Naive thymus-derived CD4-positive, alpha-beta T cell (primary cell): Measurements from ENCODE around the gene RFTN2. TPM values are rescaled to one million over a fixed set of nuclear protein-coding genes. Genes with fewer than 3 reads are reported as not detected.
A peak's percentile ranks its signal among the peaks of the same experiment; 100 is the strongest.

ENCODE experiments used
- ATAC-seq: fragments of 150-1000 bp; cut with Tn5 transposase; 2 replicates; pipeline ENCODE4 v1.10.0; 2021; ENCODE audit warnings: mild to moderate bottlenecking, moderate library complexity
- CTCF ChIA-PET: fragments of 350-600 bp; sonication (Branson Sonifier 250); formaldehyde crosslinking; loops from one replicate; lab custom pipeline; 2021; ENCODE audit warnings: antibody characterized with exemption; lab: Charles Lee
- POLR2A ChIA-PET: fragments of 350-600 bp; sonication (Branson Sonifier 250); formaldehyde crosslinking; loops from one replicate; lab custom pipeline; 2021; ENCODE audit warnings: antibody characterized with exemption, inconsistent platforms; lab: Charles Lee
- DNase-seq, 9 donors: peaks; one replicate each; pipeline versions ENCODE4 v3.0.0 to v3.0.0-alpha.2; 2020 to 2022; ENCODE audit warnings: mixed read lengths in 1 of 9
- H3K27ac ChIP-seq: one replicate; pipeline ENCODE4 v1.7.0; 2013; ENCODE audit warnings: mild to moderate bottlenecking, low read depth, low read length, moderate library complexity
- H3K27me3 ChIP-seq, 2 donors: one replicate each; pipeline ENCODE4 v1.7.0; 2013; ENCODE audit warnings: low read length in 2 of 2, mild to moderate bottlenecking in 2 of 2, moderate library complexity in 2 of 2; ENCODE audit not compliant: control insufficient read depth in 2 of 2, insufficient read depth in 2 of 2
- H3K36me3 ChIP-seq, 3 experiments: 1 replicate in 2 of 3; 2 replicates in 1 of 3; pipeline ENCODE4 v1.7.0; 2013; ENCODE audit warnings: low read length in 3 of 3, mild to moderate bottlenecking in 3 of 3, moderate library complexity in 1 of 3; ENCODE audit not compliant: insufficient read depth in 3 of 3, control insufficient read depth in 2 of 3
- H3K4me1 ChIP-seq, 2 donors: one replicate each; pipeline ENCODE4 v1.7.0; 2013; ENCODE audit warnings: low read length in 2 of 2, mild to moderate bottlenecking in 2 of 2, moderate library complexity in 1 of 2; ENCODE audit not compliant: control insufficient read depth in 2 of 2, insufficient read depth in 2 of 2
- H3K4me3 ChIP-seq: 2 replicates; pipeline ENCODE4 v1.7.0; 2013; ENCODE audit warnings: mild to moderate bottlenecking, low read length
- H3K9me3 ChIP-seq, 3 experiments: 1 replicate in 2 of 3; 2 replicates in 1 of 3; pipeline ENCODE4 v1.7.0; 2013; ENCODE audit warnings: low read length in 3 of 3; ENCODE audit not compliant: control insufficient read depth in 2 of 3
- H3K27ac Mint-ChIP-seq, 9 donors: one replicate each; pipeline ENCODE4 v1.8.0; 2020 to 2022; ENCODE audit warnings: mixed read lengths in 9 of 9, mild to moderate bottlenecking in 8 of 9, moderate library complexity in 5 of 9, inconsistent platforms in 2 of 9
- H3K27me3 Mint-ChIP-seq, 5 donors: one replicate each; pipeline ENCODE4 v1.8.0; 2021 to 2022; ENCODE audit warnings: mixed read lengths in 5 of 5, mild to moderate bottlenecking in 1 of 5
- H3K36me3 Mint-ChIP-seq, 5 donors: one replicate each; pipeline ENCODE4 v1.8.0; 2020 to 2022; ENCODE audit warnings: mixed read lengths in 5 of 5, mild to moderate bottlenecking in 3 of 5, inconsistent platforms in 1 of 5
- H3K4me1 Mint-ChIP-seq, 7 donors: one replicate each; pipeline ENCODE4 v1.8.0; 2020 to 2022; ENCODE audit warnings: mixed read lengths in 7 of 7, mild to moderate bottlenecking in 3 of 7, inconsistent platforms in 1 of 7
- H3K4me3 Mint-ChIP-seq, 10 donors: one replicate each; pipeline ENCODE4 v1.8.0; 2020 to 2022; ENCODE audit warnings: mild to moderate bottlenecking in 10 of 10, mixed read lengths in 10 of 10, moderate library complexity in 6 of 10, inconsistent platforms in 2 of 10
- H3K9me3 Mint-ChIP-seq, 11 donors: one replicate each; pipeline ENCODE4 v1.8.0; 2020 to 2022; ENCODE audit warnings: mixed read lengths in 11 of 11, mild to moderate bottlenecking in 4 of 11, inconsistent platforms in 1 of 11, moderate library complexity in 1 of 11
- intact Hi-C, 2 donors: fragments of 100-400 bp; cut with micrococcal nuclease; formaldehyde crosslinking; loops; one replicate each; pipeline ENCODE4 v1.15.1; 2023
- polyA plus RNA-seq, 2 donors: library from polyadenylated mRNA; unstranded; fragments of 300-500 nt; fragmentation: Illumina TruSeq; gene quantifications; one replicate each; pipeline ENCODE4 v1.2.3, GENCODE V29; 2021
- total RNA-seq, 6 experiments: library from RNA in 5 of 6; stranded (reverse) in 5 of 6; gene quantifications; 1 replicate in 5 of 6; 2 replicates in 1 of 6; pipeline ENCODE4 v1.2.3 and lab custom pipeline; 2021 to 2026

Gene RFTN2
- total and polyA plus RNA-seq, 7 experiments from 2014 or later: 0.12 to 0.64 (median 0.21) TPM; not detected in 4

GRCh38 chr2:197708331-197708730, 32.9 kb upstream of the RFTN2 start:
- CTCF ChIA-PET: interaction anchor here (2.4 kb wide), 1 partner anchor 591 kb away, joined by 11 read pairs; no protein-coding TSS in a partner anchor
- ATAC-seq: no peak
- no peak for DNase-seq
- peaks cover 40 to 78% (median 62%) of the 10 kb centered on the region in 7 donors for H3K4me1 Mint-ChIP-seq
- H3K27ac Mint-ChIP-seq: no peak overlapping the region
- H3K4me3 ChIP-seq: peak overlapping the region; percentile 3
- H3K27me3 ChIP-seq: no peaks in the 10 kb centered on the region
- POLR2A ChIA-PET: no interaction called here
- H3K4me3 Mint-ChIP-seq: peak overlapping the region; percentile 14 to 78 (median 49)
- H3K4me1 ChIP-seq: peaks cover 29 to 32% of the 10 kb centered on the region in 2 donors
- no peak overlapping the region for H3K27ac ChIP-seq
- intact Hi-C loops: loop anchor here (5.0 to 10.0 kb wide), 6 partner anchors 156 to 1641 kb away; partner anchors contain the start of gene DNAH7 (in 1 of the 2)
- peaks cover 0 to 22% (median 12%) of the 10 kb centered on the region in 5 donors for H3K36me3 Mint-ChIP-seq
- H3K27me3 Mint-ChIP-seq: no peaks in the 10 kb centered on the region
- peaks cover 0 to 12% (median 4%) of the 10 kb centered on the region in 3 experiments for H3K36me3 ChIP-seq
- H3K9me3 Mint-ChIP-seq: no peaks in the 10 kb centered on the region
- no peaks in the 10 kb centered on the region for H3K9me3 ChIP-seq

GRCh38 chr2:197707316-197708213, 32.2 kb upstream of the RFTN2 start:
- H3K36me3 Mint-ChIP-seq: peaks cover 2 to 22% (median 12%) of the 10 kb centered on the region in 5 donors
- CTCF ChIA-PET: interaction anchor here (1.3 to 2.4 kb wide), 2 partner anchors 8 to 592 kb away, joined by 7 to 11 read pairs; no protein-coding TSS in a partner anchor
- peaks cover 0 to 1% (median 0%) of the 10 kb centered on the region in 11 donors for H3K9me3 Mint-ChIP-seq
- intact Hi-C loops: loop anchor here (1.0 to 10.0 kb wide), 9 partner anchors 70 to 1640 kb away; partner anchors contain the start of gene DNAH7 (in 1 of the 2)
- peak overlapping the region; percentile 93 for H3K4me3 ChIP-seq
- peaks cover 0 to under 1% (median 0%) of the 10 kb centered on the region in 5 donors for H3K27me3 Mint-ChIP-seq
- ATAC-seq (no peak), DNase-seq (peak in 7 of 9 donors; percentile 6 to 32 (median 27))
- H3K36me3 ChIP-seq: peaks cover 0 to 12% (median 4%) of the 10 kb centered on the region in 3 experiments
- H3K4me3 Mint-ChIP-seq: peak overlapping the region; percentile 76 to 96 (median 94)
- H3K4me1 Mint-ChIP-seq: peaks cover 38 to 70% (median 56%) of the 10 kb centered on the region in 7 donors
- no peaks in the 10 kb centered on the region for H3K27me3 ChIP-seq
- peaks cover 29 to 32% of the 10 kb centered on the region in 2 donors for H3K4me1 ChIP-seq
- no peaks in the 10 kb centered on the region for H3K9me3 ChIP-seq
- peak overlapping the region in 6 of 9 donors; percentile 12 to 90 (median 36) for H3K27ac Mint-ChIP-seq
- POLR2A ChIA-PET: no interaction called here
- no peak overlapping the region for H3K27ac ChIP-seq

GRCh38 chr2:197706839-197707207, 31.4 kb upstream of the RFTN2 start:
- no peak for DNase-seq
- H3K36me3 ChIP-seq: peaks cover 0 to 12% (median 4%) of the 10 kb centered on the region in 3 experiments
- no peaks in the 10 kb centered on the region for H3K9me3 ChIP-seq
- POLR2A ChIA-PET: no interaction called here
- no peaks in the 10 kb centered on the region for H3K27me3 ChIP-seq
- peaks cover 29 to 32% of the 10 kb centered on the region in 2 donors for H3K4me1 ChIP-seq
- Mint-ChIP-seq H3K4me1 (peaks cover 38 to 64% (median 54%) of the 10 kb centered on the region in 7 donors), H3K9me3 (peaks cover 0 to 2% (median 0%) of the 10 kb centered on the region in 11 donors), H3K4me3 (peak overlapping the region; percentile 78 to 96 (median 94)), H3K27ac (peak overlapping the region in 3 of 9 donors; percentile 12 to 97 (median 14)), H3K27me3 (peaks cover 0 to 7% (median 0%) of the 10 kb centered on the region in 5 donors), H3K36me3 (peaks cover 4 to 18% (median 12%) of the 10 kb centered on the region in 5 donors)
- ATAC-seq: no peak
- peak overlapping the region; percentile 93 for H3K4me3 ChIP-seq
- peak overlapping the region; percentile 81 for H3K27ac ChIP-seq
- CTCF ChIA-PET: interaction anchor here (0.9 to 2.4 kb wide), 3 partner anchors 9 to 593 kb away, joined by 3 to 11 read pairs (median 7); no protein-coding TSS in a partner anchor
- intact Hi-C loops: loop anchor here (1.0 to 10.0 kb wide), 9 partner anchors 70 to 1640 kb away; partner anchors contain the start of gene DNAH7 (in 1 of the 2)

- H3K4me1 Mint-ChIP-seq: peaks cover 36 to 60% (median 51%) of the 10 kb centered on the region in 7 donors
Observed at GRCh38 chr2:197705912-197706838, 30.8 kb upstream of the RFTN2 start.

GRCh38 chr2:197705121-197705911, 29.9 kb upstream of the RFTN2 start, which contains the start of gene MARS2:
MARS2 (plus strand) TSS chr2:197705369; CDS start chr2:197705406, 37 bp downstream.
- POLR2A ChIA-PET: interaction anchor here (0.8 to 2.8 kb wide), 9 partner anchors 9 to 906 kb away, joined by 3 to 12 read pairs (median 5); partner anchors contain the start of genes COQ10B, HSPD1, HSPE1 and MOB4
- Mint-ChIP-seq H3K4me3 (peak within 1 kb of the TSS; percentile 78 to 96 (median 94)), H3K4me1 (peaks cover 33 to 56% (median 48%) of the 10 kb centered on the region in 7 donors), H3K9me3 (peaks cover 0 to 5% (median 0%) of the 10 kb centered on the region in 11 donors), H3K27ac (peak within 1 kb of the TSS; percentile 88 to 99 (median 97)), H3K36me3 (peaks cover 0 to 18% (median 10%) of the 10 kb centered on the region in 5 donors), H3K27me3 (peaks cover 0 to 13% (median 7%) of the 10 kb centered on the region in 5 donors)
- DNase-seq (peak; percentile 89 to 95 (median 93)), ATAC-seq (peak; percentile 92)
- peak within 1 kb of the TSS; percentile 87 for H3K27ac ChIP-seq
- H3K9me3 ChIP-seq: no peaks in the 10 kb centered on the region
- no peaks in the 10 kb centered on the region for H3K27me3 ChIP-seq
- CTCF ChIA-PET: interaction anchor here (0.8 to 0.9 kb wide), 2 partner anchors 210 to 592 kb away, joined by 3 to 5 read pairs; no protein-coding TSS in a partner anchor
- H3K4me1 ChIP-seq: peaks cover 29 to 32% of the 10 kb centered on the region in 2 donors
- H3K4me3 ChIP-seq: peak within 1 kb of the TSS; percentile 93
- intact Hi-C loops: loop anchor here (1.0 to 10.0 kb wide), 17 partner anchors 99 to 1755 kb away; partner anchors contain the start of genes CCDC150 (in 2 of the 2), COQ10B (in 2 of the 2), HSPE1 (in 2 of the 2) and MOB4 (in 2 of the 2)
- peaks cover 0 to 12% (median 3%) of the 10 kb centered on the region in 3 experiments for H3K36me3 ChIP-seq

More at GRCh38 chr2:197705912-197706838, 30.8 kb upstream of the RFTN2 start:
- intact Hi-C loops: loop anchor here (1.0 to 10.0 kb wide), 17 partner anchors 98 to 1754 kb away; partner anchors contain the start of genes CCDC150 (in 2 of the 2), COQ10B (in 2 of the 2), HSPE1 (in 2 of the 2) and MOB4 (in 2 of the 2)
- peak in 4 of 9 donors; percentile 2 to 25 (median 5) for DNase-seq
- peaks cover 29 to 32% of the 10 kb centered on the region in 2 donors for H3K4me1 ChIP-seq
- no peaks in the 10 kb centered on the region for H3K9me3 ChIP-seq
- H3K27me3 ChIP-seq: no peaks in the 10 kb centered on the region
- H3K27ac ChIP-seq: peak overlapping the region; percentile 81
- Mint-ChIP-seq H3K36me3 (peaks cover under 1 to 15% (median 10%) of the 10 kb centered on the region in 5 donors), H3K27ac (peak overlapping the region; percentile 86 to 97 (median 93)), H3K27me3 (peaks cover 0 to 7% (median under 1%) of the 10 kb centered on the region in 5 donors), H3K4me3 (peak overlapping the region; percentile 78 to 96 (median 94)), H3K9me3 (peaks cover 0 to 2% (median 0%) of the 10 kb centered on the region in 11 donors)
- no peak for ATAC-seq
- peak overlapping the region; percentile 93 for H3K4me3 ChIP-seq
- ChIA-PET CTCF (interaction anchor here (0.9 to 2.4 kb wide), 4 partner anchors 10 to 593 kb away, joined by 3 to 11 read pairs (median 6); no protein-coding TSS in a partner anchor), POLR2A (interaction anchor here (0.6 to 2.8 kb wide), 4 partner anchors 8 to 191 kb away, joined by 3 to 12 read pairs (median 4); partner anchors contain the start of gene MOB4)
- H3K36me3 ChIP-seq: peaks cover 0 to 12% (median 4%) of the 10 kb centered on the region in 3 experiments
